Inferior parietal cortex (tissue), 1 donor: ENCODE measurements around the gene MICAL3.
A peak's percentile ranks its signal among the peaks of the same experiment; 100 is the strongest.

Experiments
- DNase-seq: peaks from one replicate; pipeline ENCODE4 v3.0.0-alpha.2; 2016; ENCODE audit errors: extremely low spot score

The MICAL3 gene

DNA sequence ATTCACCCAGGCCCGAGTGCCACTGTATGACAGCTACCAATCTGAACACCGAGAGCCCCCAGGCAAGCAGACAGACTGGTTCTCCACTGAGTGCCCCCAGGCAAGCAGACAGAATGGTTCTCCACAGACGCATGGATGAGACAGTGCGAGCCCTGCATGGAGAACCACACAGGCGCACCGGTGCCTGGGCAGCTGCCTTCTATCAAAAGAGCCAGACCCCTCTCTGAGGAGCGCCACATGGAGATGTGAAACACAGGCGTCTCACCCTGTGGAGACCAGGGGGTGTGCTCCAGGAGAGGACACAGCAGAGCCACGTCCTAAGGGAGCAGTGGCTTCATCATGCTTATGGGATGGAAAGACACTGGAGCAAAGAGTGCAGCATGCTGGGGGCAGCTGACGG, 155.6 kb downstream of the MICAL3 start:
- DNase-seq, result no peak

GRCh38 chr22:17867160-17867785, 157.1 kb downstream of the MICAL3 start:
- DNase-seq, result no peak

- no peak for DNase-seq
Observed at GRCh38 chr22:17866621-17867020, 157.7 kb downstream of the MICAL3 start.

GRCh38 chr22:17866127-17866526, 158.2 kb downstream of the MICAL3 start:
- peak; percentile 89 for DNase-seq

GRCh38 chr22:17865183-17866055, 158.9 kb downstream of the MICAL3 start:
- DNase-seq, result no peak

DNA sequence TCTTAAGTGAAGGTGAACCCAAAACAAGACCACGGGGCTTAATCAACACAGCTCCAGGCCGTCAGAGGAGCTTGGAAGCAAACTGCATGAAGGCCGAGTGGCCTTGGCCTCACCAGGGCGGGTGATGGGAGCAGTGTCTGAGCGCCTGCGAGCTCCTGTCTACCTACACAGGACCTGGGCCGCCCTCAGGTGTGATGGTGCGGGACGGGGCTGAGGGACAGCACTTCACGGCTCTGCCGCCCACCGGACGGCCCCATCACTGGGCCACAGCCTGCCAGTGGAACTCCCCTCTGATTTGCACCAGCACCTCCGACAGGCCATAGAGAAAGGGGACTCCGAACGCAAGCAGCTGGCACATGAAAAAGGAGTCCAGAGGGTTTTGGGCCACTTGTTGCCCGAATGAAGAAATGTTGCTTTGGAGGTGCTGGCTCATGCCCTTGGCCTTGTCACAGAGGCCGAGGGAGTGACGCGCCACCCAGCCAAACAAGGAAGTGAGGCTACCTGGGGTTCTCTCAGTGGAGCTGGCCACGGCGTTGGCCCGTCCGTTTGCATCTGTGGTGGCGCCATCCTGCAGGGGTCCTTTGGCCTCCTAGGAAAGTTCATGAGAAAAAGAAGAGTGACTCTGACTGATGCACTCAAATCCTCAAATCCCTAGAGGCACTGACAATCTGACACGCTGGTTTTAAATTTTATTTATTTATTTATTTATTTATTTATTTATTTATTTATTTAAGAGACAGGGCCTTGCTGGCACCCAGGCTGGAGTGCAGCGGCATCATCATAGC, 159.8 kb downstream of the MICAL3 start:
- DNase-seq, result no peak

GRCh38 chr22:17862646-17863181, 161.6 kb downstream of the MICAL3 start:
- DNase-seq, result no peak

DNA sequence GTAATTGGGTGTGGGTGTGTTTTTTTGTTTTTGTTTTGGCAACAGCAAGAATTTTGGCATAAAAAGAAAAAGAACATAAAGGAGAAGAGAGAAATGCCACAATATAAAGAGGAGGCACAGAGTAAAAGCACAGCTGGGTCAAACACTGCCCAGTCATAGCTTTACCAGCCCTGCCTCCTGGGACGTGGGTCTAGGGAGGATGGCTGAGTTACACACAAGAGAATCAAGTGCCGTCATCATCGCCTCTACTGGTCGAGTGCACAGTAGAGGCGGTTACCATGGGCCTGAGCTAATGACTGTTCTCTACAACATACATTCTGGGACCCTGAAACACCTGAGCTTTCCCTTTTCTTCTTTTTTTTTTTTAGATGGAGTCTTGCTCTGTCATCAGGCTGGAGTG, 162.5 kb downstream of the MICAL3 start:
- DNase-seq, result no peak

DNA sequence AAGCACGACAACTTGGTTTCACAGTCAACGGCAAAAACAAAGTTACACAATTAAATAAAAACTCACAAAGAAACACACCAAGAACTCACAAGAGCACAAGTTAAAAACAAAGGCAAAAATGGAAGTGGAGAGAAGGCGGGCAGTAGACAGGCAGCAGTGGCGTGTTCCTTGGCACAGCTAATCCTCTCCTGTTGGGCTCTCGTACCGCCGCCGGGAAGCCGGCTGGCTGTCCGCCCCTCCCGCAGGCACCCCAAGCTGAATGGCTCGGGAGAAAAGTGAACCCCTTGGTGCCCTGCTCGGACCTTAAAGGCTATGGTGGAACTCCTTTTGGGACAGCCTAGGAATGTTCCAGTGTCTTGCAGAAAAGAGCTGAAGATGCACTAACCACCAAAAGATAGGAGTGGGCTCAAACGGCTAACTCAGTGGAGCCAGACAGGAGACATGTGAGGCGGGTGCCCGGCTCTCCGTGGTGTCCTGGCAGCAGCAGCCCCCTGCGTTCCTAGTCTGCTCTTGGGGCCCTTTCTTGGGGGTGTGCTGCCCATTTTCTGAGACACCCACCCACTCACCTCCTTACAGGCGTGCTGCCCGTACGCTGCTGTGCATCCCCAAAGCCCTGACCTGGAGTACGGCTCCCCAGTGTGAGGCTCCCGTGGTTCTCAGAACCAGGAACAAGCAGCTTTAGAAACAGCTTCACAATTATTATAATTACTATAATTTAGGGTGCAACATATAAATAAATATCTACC, 164.0 kb downstream of the MICAL3 start:
- no peak for DNase-seq

DNA sequence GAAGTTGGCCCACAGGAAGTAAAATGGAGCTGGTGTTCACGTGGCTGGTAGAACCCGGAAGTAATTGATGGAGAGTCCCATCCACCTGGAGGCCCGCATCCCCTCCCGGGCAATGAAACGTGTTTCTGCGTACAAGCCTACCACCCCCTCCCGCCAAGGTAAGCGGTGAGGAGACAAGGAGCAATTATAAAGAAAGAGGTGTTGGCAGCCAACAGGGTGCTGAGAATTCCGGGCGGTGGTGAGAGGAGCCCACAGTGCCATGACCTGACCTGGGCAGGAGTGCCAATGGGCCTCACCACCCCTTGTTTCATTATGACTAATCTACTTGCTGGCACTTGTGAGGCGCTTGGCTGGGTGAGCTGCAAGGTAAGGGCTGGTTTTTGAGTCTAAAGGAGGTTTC, 166.3 kb downstream of the MICAL3 start:
- DNase-seq, result no peak

- no peak for DNase-seq
Observed at GRCh38 chr22:17855572-17856290, 168.6 kb downstream of the MICAL3 start.

DNA sequence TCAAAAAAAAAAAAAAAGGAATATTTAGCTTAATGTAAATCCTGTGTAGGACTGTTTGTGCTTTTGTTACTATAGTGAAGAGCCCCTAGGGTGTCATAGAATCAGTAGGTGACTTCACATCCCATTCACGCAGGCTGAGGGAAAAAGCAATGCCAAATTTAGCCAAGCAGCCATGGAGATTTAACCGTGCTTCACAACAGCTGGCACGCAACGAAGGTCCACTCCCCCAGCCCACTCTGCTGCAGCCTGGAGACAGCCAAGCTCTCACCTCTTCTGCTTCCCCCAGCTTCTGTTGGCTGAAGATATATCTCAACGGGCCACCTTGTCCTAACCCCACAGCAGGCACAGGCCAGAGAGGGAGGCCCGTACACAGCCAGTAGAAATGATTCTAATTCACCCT, 171.3 kb downstream of the MICAL3 start:
- no peak for DNase-seq

DNA sequence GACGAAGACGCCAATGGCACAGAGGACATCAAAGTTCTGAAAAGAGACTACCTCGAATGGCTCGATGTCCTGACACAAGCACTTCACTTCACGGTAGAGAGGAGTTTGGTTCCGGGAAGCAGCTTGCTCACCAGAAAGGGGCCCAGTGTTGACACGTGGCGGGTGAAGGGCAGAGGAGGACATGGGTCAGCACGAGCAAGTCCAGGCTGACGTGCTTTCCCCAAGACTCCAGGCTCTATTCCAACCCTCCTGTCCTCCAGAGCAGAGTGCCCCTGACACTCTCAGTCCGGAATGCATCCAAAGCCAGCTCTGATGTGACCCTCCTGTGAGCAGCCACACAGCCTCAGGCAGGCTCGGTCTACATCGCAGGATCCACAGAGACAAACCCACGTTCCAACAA, 172.6 kb downstream of the MICAL3 start:
- DNase-seq, result no peak

DNA sequence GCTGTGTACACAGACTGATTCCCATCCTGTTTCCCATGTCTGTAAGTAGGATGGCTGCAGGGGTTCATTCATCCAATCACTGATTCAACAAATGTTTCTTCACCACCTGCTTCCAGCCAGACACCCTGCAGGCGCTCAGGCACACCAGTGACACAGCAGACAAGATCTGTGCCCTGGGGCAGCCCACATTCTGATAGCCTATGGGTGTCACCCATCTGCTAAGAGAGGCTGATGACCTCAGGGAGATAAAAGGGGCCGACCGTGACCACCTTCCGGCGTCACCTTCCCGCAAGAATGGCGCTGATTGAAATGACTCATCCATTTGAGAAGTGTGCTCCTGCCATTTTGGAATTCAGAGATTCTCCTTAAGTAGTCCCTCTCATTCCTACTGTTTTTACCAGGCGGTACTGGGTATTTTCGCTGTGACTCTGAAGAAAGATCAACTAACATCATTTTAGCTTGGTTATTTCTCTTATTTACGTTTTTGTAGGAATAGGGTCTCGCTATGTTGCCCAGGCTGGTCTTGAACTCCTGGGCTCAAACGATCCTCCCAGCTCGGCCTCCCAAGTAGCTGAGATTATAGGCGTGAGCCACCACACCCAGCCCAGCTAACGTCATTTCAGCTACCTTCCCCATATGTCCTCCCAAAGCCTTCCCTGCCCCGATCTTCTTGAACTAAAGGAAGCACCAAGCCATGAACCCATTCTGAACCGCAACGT, 176.8 kb downstream of the MICAL3 start:
- DNase-seq, result no peak

- DNase-seq, result no peak
Observed at GRCh38 chr22:17846326-17846992, 177.9 kb downstream of the MICAL3 start.

GRCh38 chr22:17845790-17846189, 178.6 kb downstream of the MICAL3 start:
- no peak for DNase-seq

- no peak for DNase-seq
Observed at GRCh38 chr22:17845327-17845726, 179.0 kb downstream of the MICAL3 start.

DNA sequence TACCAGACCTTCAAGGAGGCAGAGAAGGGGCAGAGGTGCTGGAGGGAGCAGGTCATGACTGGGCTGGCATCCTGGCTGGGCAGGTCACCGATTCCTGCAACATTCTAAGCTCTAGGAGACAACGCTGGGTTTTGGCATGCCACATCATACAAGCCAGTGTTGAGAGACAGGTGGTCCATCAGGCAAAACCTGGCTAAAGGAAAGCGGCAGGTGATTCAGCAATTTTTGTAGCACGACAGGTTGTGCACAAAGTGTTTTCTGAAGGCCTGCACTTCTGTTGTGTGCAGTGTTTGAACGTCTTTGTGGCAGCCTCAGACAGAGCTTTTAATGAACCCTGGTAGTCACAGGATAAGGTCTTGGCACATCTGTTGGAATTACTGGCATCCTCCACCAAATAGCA, 180.2 kb downstream of the MICAL3 start:
- DNase-seq, result no peak

- DNase-seq, result no peak
Observed at GRCh38 chr22:17842386-17842785, 182.0 kb downstream of the MICAL3 start.

DNA sequence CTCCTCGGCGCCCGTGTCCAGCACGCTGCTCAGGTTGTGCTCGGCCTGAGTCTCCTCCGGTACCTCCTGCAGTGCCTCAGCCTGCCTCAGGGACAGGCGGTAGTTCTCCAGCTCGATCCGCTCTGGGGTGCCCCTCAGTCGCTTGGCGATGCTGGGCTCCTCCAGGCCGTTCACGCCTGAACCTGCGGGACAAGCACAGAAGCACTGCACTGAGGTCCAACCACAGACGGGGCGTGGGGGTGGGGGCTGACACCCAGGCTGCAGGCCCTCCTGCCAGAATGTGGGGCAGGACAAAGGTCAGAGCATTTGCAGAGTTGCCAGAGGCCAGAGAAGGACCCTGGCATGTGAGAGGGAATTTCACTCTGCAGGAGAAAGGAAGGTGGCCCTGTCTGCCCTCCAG, 182.5 kb downstream of the MICAL3 start:
- no peak for DNase-seq
